ENCODE results near the gene WDR64. TPM values are rescaled to one million over a fixed set of nuclear protein-coding genes. Genes with fewer than 3 reads are reported as not detected.
A peak's percentile ranks its signal among the peaks of the same experiment; 100 is the strongest.

The WDR64 gene
- total RNA-seq = 0.17 TPM in 1 of 3 replicates, not detected in the others
- long read RNA-seq = 0 reads

- H3K9me3 Mint-ChIP-seq (ENCODE audit: low read depth) = peaks cover 3% of the 10 kb centered on the region
- no peak within 1 kb of the TSS for H3K27ac Mint-ChIP-seq (ENCODE audit: unreplicated experiment)
- H3K27me3 Mint-ChIP-seq (ENCODE audit: low read depth) = peaks cover 9% of the 10 kb centered on the region
- H3K4me1 Mint-ChIP-seq (ENCODE audit: low read depth) = peaks cover 6% of the 10 kb centered on the region
- H3K4me3 Mint-ChIP-seq (ENCODE audit: unreplicated experiment) = no peak within 1 kb of the TSS
- no peak for DNase-seq (ENCODE audit: low spot score)
- no peak for TF ChIP-seq CTCF (IDR thresholded peaks at IDR 0.05)
- no peaks in the 10 kb centered on the region for H3K36me3 Mint-ChIP-seq (ENCODE audit: low read depth)
Measured at GRCh38 chr1:241652012-241652411, at the start of gene WDR64. WDR64 (plus strand) TSS chr1:241652281; CDS start chr1:241652485, 204 bp downstream.

GRCh38 chr1:241603731-241604245 is 48.3 kb upstream of the WDR64 start:
- peaks cover 49% of the 10 kb centered on the region for H3K4me1 Mint-ChIP-seq (ENCODE audit: low read depth)
- no peak for TF ChIP-seq CTCF (IDR thresholded peaks at IDR 0.05)
- H3K4me3 Mint-ChIP-seq (ENCODE audit: unreplicated experiment) = no peak overlapping the region
- peaks cover 10% of the 10 kb centered on the region for H3K36me3 Mint-ChIP-seq (ENCODE audit: low read depth)
- no peaks in the 10 kb centered on the region for H3K9me3 Mint-ChIP-seq (ENCODE audit: low read depth)
- no peaks in the 10 kb centered on the region for H3K27me3 Mint-ChIP-seq (ENCODE audit: low read depth)
- peak overlapping the region; percentile 70 for H3K27ac Mint-ChIP-seq (ENCODE audit: unreplicated experiment)
- no peak for DNase-seq (ENCODE audit: low spot score)

- Mint-ChIP-seq H3K36me3 (ENCODE audit: low read depth) (peaks cover 10% of the 10 kb centered on the region), H3K4me3 (ENCODE audit: unreplicated experiment) (no peak overlapping the region), H3K9me3 (ENCODE audit: low read depth) (no peaks in the 10 kb centered on the region), H3K27me3 (ENCODE audit: low read depth) (no peaks in the 10 kb centered on the region), H3K27ac (ENCODE audit: unreplicated experiment) (no peak overlapping the region), H3K4me1 (ENCODE audit: low read depth) (peaks cover 48% of the 10 kb centered on the region)
- DNase-seq (ENCODE audit: low spot score) = no peak
- peak; percentile 65 for TF ChIP-seq CTCF (IDR thresholded peaks at IDR 0.05)
Measured at GRCh38 chr1:241605146-241605805, 46.8 kb upstream of the WDR64 start.

- Mint-ChIP-seq H3K4me1 (ENCODE audit: low read depth) (peaks cover 43% of the 10 kb centered on the region), H3K27me3 (ENCODE audit: low read depth) (no peaks in the 10 kb centered on the region)
Measured at GRCh38 chr1:241606544-241606943, 45.5 kb upstream of the WDR64 start.

GRCh38 chr1:241607497-241607896 is 44.6 kb upstream of the WDR64 start:
- Mint-ChIP-seq H3K4me1 (ENCODE audit: low read depth) (peaks cover 45% of the 10 kb centered on the region), H3K4me3 (ENCODE audit: unreplicated experiment) (no peak overlapping the region), H3K9me3 (ENCODE audit: low read depth) (no peaks in the 10 kb centered on the region), H3K27ac (ENCODE audit: unreplicated experiment) (no peak overlapping the region), H3K36me3 (ENCODE audit: low read depth) (peaks cover 3% of the 10 kb centered on the region), H3K27me3 (ENCODE audit: low read depth) (no peaks in the 10 kb centered on the region)
- no peak for DNase-seq (ENCODE audit: low spot score)
- TF ChIP-seq CTCF (IDR thresholded peaks at IDR 0.05) = no peak

More at GRCh38 chr1:241606544-241606943, 45.5 kb upstream of the WDR64 start:
- Mint-ChIP-seq H3K36me3 (ENCODE audit: low read depth) (peaks cover 6% of the 10 kb centered on the region), H3K27ac (ENCODE audit: unreplicated experiment) (no peak overlapping the region), H3K4me3 (ENCODE audit: unreplicated experiment) (no peak overlapping the region), H3K9me3 (ENCODE audit: low read depth) (no peaks in the 10 kb centered on the region)
- DNase-seq (ENCODE audit: low spot score) = no peak
- no peak for TF ChIP-seq CTCF (IDR thresholded peaks at IDR 0.05)
